ENCODE measurements around the gene C4orf50.

- TF ChIP-seq GATA3 (IDR thresholded peaks at IDR 0.05; ENCODE audit: low read depth, low read length) (no peak), GATA2 (IDR thresholded peaks at IDR 0.05; ENCODE audit: low read depth, low read length) (no peak)
Observed at GRCh38 chr4:5905714-5906113, 112.5 kb downstream of the C4orf50 start.
